22Rv1 (cell line): ENCODE data around the gene MTMR12.
"Not testable (repeated sequence)": the region's sequence is repeated elsewhere in the genome, so short reads cannot be mapped to it uniquely, and the experiment has no call there.

Experiments
- ZFX ChIP-seq: fragments of 450-650 bp; IDR thresholded peaks from 2 replicates; pipeline ENCODE4 v1.6.1; 2017; ENCODE audit warnings: antibody characterized with exemption, borderline replicate concordance
- TF ChIP-seq, protein P1 (sequence below): fragments of 450-650 bp; IDR thresholded peaks from 2 replicates; pipeline ENCODE4 v1.5.1; 2017; ENCODE audit warnings: mild to moderate bottlenecking

- TF ChIP-seq, protein P1, sequence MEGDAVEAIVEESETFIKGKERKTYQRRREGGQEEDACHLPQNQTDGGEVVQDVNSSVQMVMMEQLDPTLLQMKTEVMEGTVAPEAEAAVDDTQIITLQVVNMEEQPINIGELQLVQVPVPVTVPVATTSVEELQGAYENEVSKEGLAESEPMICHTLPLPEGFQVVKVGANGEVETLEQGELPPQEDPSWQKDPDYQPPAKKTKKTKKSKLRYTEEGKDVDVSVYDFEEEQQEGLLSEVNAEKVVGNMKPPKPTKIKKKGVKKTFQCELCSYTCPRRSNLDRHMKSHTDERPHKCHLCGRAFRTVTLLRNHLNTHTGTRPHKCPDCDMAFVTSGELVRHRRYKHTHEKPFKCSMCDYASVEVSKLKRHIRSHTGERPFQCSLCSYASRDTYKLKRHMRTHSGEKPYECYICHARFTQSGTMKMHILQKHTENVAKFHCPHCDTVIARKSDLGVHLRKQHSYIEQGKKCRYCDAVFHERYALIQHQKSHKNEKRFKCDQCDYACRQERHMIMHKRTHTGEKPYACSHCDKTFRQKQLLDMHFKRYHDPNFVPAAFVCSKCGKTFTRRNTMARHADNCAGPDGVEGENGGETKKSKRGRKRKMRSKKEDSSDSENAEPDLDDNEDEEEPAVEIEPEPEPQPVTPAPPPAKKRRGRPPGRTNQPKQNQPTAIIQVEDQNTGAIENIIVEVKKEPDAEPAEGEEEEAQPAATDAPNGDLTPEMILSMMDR, result not testable (repeated sequence)
- not testable (repeated sequence) for TF ChIP-seq ZFX
These were observed 25.2 kb downstream of the MTMR12 start for GRCh38 chr5:32287525-32287924.
